ENCODE data around the gene PLS3.

The PLS3 gene

DNA sequence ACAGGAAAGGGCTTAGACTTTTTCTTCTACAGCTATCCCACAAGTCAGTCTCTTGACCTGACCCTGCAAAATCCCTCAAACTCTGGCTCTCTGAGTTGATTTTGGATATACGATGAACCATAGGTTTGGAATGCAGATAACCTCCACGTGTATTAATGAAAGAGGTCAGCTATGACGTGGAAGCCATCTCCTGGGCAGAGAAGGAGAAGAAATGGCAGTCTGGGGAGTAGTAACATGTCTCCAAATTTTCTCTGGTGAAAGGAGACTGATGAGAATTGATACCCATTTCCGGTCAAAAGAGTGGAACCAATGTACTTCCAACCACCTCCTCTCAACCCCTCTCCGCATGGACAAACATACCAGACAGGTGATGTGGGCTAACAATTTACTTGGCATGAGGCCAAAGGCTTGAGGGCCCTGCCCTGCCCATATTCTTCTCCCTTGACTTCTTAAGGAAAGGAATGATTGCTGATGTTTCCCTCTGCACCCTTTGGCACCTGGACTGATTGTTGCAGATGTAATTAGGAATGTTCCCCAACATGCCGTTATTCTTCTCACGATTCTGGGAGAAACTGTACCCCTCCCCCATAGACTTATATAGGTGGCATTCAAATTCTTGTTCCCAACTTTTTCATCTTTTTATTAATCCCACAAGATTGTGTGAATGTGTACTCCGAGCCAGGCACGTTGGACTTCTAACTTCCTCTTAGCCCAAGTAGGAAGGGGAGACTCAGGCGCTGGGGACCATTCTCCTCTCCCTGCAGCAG lies 580 bp upstream of the PLS3 start:
- no peak for ATAC-seq
- no peak for DNase-seq
- peak overlapping the region in 1 of 2 donors; percentile 83 for H3K4me3 Mint-ChIP-seq
- peaks cover 24% of the 10 kb centered on the region for H3K27me3 Mint-ChIP-seq
- peaks cover 10% of the 10 kb centered on the region for H3K4me1 Mint-ChIP-seq
- H3K27ac Mint-ChIP-seq = no peak overlapping the region
- no peaks in the 10 kb centered on the region for H3K9me3 Mint-ChIP-seq

DNA sequence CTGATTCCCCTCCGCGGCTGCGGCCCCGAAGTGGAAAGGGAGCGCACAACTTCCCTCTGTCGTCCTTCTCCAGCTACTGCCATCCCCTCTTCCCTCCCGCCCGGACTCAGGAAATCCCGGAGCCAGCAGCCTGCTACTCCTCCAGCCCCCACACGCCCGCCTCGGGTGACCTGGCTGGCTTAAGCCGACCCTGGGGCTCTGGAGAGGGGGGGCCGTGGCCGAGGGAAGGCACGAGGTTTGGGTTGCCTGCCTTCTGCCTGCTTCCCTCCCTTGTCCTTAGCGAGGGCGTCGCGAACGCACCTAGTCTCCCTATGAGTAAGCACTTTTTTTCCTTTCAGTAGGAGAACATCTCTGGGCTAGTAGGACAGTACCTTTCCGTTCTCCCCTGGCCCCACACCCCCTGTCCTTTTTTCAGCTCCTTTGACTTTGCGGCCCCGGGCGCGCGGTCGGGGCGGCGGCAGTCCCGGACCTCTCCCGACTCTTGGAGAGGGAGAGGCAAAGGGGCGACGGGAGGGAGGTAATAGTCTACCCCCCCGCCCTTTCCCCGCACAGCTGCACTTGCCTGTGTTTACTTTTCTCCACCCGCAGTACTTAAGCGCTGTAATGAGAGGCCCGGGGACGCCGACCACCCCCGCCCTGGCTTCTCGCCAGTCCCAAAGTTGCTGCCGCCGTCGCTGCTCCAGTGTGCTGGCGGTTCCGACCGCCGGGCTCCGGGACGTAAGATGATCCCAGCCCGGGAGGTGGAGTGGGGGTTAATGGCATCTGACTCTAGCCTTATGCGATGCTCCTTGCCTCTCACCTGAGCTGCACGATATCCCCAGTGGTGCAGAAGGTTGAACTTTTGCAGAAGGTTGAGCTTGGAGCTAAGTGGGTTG lies 868 bp downstream of the PLS3 start:
- Mint-ChIP-seq H3K27ac (no peak overlapping the region), H3K4me3 (peak overlapping the region; percentile 61 to 83), H3K9me3 (no peaks in the 10 kb centered on the region), H3K4me1 (peaks cover 10% of the 10 kb centered on the region), H3K27me3 (peaks cover 24% of the 10 kb centered on the region)
- peak in 1 of 2 donors; percentile 0 for DNase-seq
- ATAC-seq = peak; percentile 60

DNA sequence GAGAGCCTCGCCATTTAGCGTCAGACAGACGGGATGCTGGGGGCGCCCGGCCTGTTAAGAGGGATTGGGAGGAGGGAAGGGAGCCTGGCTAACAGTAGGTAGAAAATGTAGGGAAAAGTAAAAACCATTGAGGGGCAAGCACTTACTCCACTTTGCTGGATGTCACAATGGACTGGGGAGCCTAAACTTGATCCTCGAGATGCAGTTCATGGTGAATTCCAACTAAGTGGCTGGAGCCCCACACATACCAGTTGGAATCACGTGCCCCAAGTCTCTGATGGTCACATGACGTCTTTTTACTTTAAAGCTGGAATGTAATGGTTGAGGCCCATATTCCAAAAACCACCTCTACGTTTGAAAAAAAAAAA lies 1.5 kb downstream of the PLS3 start:
- Mint-ChIP-seq H3K4me1 (peaks cover 10% of the 10 kb centered on the region), H3K27ac (no peak overlapping the region), H3K9me3 (no peaks in the 10 kb centered on the region), H3K4me3 (peak overlapping the region in 1 of 2 donors; percentile 83), H3K27me3 (peaks cover 24% of the 10 kb centered on the region)
- ATAC-seq = no peak
- no peak for DNase-seq

DNA sequence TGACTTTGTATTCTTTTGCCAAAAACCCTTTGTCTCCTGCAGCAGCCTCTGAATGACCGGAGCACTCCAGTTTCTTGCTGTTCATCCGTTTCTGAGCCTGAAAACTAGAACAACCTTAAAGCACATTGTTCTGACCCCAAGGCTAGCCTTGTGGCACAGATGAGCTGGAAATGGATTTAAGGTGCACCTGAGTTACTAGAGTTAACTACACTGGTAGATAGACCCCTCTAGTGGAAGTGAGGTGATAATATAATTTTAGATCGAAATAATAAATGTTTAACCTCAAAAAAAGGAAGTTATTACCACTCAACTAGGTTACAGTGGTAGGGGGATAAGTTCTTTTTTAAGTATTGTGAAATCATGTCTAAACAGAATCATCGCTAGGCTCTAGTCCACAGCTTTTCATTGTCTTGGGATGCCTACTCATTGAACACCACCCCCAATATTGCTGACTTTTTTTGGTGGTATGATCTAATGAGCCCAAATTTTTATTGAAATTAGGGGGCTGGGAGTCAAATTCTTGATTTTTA lies 2.7 kb downstream of the PLS3 start:
- Mint-ChIP-seq H3K27me3 (peaks cover 15% of the 10 kb centered on the region), H3K4me1 (peaks cover 10% of the 10 kb centered on the region), H3K9me3 (no peaks in the 10 kb centered on the region), H3K27ac (no peak overlapping the region), H3K4me3 (no peak overlapping the region)
- DNase-seq = no peak
- ATAC-seq = no peak

DNA sequence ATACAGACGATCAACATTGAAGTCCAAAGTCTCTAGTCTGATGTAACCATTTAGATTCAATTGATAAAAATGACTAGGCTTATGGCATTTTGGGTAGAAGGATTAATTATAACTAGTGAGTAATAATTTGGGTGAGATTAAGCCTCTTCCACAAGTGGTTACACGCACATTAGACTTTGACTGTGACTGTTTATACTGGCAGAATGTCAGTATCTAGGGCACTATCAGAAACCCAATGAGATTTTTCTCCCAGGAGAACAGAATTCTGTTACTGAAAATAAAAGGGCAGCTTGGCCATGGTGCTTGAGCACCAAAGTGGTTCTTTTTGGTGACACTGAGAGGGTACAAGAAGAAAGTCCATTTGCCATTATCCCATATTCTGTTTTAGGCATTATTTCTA lies 3.3 kb downstream of the PLS3 start:
- ATAC-seq (no peak), DNase-seq (no peak)
- peaks cover 15% of the 10 kb centered on the region for H3K27me3 Mint-ChIP-seq
- no peak overlapping the region for H3K27ac Mint-ChIP-seq
- peaks cover 10% of the 10 kb centered on the region for H3K4me1 Mint-ChIP-seq
- no peaks in the 10 kb centered on the region for H3K9me3 Mint-ChIP-seq
- H3K4me3 Mint-ChIP-seq = no peak overlapping the region

DNA sequence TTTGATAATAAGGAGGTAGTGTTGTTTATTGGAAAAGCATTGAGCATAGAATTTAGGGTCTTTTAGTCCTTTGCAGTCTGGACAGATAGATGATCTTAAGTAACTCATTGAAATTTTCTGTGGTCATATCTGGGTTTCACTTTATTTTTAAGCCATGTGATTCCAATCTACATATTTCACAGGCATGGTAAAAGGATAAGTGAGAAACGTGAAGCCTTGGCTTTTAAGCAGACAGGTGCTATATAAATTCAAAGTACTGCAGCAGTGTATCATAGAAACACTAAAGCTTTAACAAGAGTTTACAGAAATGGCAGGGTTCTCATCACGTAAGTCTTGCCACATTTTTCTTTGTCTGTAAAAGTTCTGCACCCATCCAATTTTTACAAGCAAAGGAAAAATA lies 4.9 kb downstream of the PLS3 start:
- Mint-ChIP-seq H3K4me1 (peaks cover 10% of the 10 kb centered on the region), H3K27me3 (peaks cover 15% of the 10 kb centered on the region), H3K4me3 (no peak overlapping the region), H3K9me3 (no peaks in the 10 kb centered on the region), H3K27ac (no peak overlapping the region)
- ATAC-seq (no peak), DNase-seq (no peak)

DNA sequence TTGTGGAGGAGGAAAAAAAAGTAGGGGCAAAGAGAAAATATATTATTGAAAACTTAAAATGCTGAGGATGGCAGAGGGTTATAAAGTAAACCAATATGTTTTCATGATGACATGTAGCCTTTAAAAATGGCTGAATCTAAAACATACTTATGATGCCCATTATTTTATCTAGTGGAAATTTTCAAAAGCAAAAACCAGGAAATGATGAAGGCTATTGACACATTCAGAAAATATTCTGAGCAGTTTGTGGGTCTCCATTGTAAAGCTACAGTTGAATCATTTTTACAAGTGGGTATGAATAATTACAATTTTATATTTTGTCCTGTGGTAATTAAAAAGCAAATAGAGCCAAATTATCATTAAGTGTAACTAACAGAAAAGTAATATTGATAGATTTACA lies 10.7 kb downstream of the PLS3 start:
- no peak overlapping the region for H3K27ac Mint-ChIP-seq
- H3K27me3 Mint-ChIP-seq = no peaks in the 10 kb centered on the region
- DNase-seq (no peak), ATAC-seq (no peak)
- H3K4me3 Mint-ChIP-seq = no peak overlapping the region
- no peaks in the 10 kb centered on the region for H3K9me3 Mint-ChIP-seq
- H3K4me1 Mint-ChIP-seq = no peaks in the 10 kb centered on the region

DNA sequence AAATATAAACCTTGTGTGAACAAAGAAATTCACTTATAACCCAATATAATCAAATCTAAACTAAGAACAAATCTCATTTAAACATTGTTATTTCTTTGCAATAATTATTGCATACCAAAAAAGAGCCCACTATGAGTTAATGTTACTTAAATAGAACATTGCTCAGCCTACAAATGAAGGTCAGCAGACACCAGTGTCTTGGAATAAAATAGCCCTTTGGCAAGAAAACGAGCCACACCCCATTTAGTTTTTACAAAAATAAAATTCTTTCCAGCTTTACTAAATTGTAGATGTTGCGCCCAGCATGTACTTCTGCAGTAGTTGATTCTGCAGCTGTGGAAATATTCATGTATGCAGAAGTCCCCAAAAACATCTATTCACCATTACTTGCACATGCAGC lies 12.2 kb downstream of the PLS3 start:
- DNase-seq (no peak), ATAC-seq (no peak)
- Mint-ChIP-seq H3K27me3 (no peaks in the 10 kb centered on the region), H3K4me3 (no peak overlapping the region), H3K4me1 (no peaks in the 10 kb centered on the region), H3K27ac (no peak overlapping the region), H3K9me3 (no peaks in the 10 kb centered on the region)

DNA sequence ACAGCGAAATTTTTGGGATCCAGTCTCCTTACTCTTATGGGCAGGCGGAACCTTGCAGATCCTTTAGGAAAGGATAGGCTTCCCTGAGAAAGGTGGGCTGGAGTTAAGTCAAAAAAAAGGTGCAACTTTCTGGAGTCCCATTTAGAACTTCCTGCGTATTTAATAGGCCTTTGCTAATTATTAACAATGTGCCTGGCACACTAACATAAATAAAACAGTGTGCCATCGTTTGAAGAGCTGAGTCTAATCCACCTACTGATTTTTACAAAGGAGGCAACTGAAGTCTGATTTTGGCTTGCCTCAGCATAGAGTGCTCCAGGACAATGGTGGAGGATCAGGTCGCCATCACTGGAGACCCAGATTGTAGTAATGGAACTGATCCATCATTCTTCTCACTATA lies 15.7 kb downstream of the PLS3 start:
- no peak for ATAC-seq
- H3K27me3 Mint-ChIP-seq = no peaks in the 10 kb centered on the region
- DNase-seq = no peak
- H3K4me3 Mint-ChIP-seq = no peak overlapping the region
- H3K4me1 Mint-ChIP-seq = peaks cover 8% of the 10 kb centered on the region
- H3K27ac Mint-ChIP-seq = no peak overlapping the region
- no peaks in the 10 kb centered on the region for H3K9me3 Mint-ChIP-seq

DNA sequence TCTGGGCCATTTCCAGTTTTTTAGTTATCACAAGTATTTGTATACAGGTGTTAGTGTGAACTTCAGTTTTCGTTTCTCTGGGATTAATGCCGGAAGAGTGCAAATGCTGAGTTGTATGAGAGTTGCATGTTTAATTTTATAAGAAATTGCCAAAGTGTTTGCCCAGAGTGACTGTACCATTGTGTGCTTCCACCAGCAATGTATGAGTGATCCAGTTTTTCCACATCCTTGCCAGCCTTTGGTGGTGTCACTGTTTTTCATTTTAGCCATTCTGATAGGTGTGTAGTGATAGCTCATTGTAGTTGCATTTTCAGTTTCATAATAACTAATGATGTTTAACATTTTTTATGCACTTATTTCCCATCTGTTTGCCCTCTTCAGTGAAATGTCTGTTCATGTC lies 18.4 kb downstream of the PLS3 start:
- ATAC-seq (peak; percentile 64), DNase-seq (no peak)
- no peak overlapping the region for H3K27ac Mint-ChIP-seq
- no peak overlapping the region for H3K4me3 Mint-ChIP-seq
- peaks cover 8% of the 10 kb centered on the region for H3K4me1 Mint-ChIP-seq
- H3K27me3 Mint-ChIP-seq = no peaks in the 10 kb centered on the region
- no peaks in the 10 kb centered on the region for H3K9me3 Mint-ChIP-seq

DNA sequence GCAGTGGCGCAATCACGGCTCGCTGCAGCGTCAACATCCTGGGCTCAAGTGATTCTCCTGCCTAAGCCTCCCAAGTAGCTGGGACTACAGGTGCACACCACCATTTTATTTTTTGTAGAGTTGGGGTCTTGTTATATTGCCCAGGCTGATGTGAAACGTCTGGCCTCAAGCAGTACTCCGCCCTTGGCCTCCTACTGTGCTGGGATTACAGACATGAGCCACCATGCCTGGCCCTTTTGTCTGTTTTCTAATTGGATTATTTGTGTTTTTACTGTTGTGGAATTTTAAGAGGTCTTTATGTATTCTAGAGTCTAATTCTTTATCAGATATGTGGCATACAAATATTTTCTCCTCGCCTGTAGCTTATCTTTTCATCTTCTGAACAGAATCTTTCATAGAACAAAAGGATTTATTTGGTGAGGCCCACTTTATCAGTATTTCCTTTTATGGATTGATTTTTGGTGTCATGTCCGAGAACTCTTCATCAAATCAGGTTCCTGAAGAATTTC lies 18.9 kb downstream of the PLS3 start:
- no peak overlapping the region for H3K4me3 Mint-ChIP-seq
- no peak overlapping the region for H3K27ac Mint-ChIP-seq
- DNase-seq (no peak), ATAC-seq (no peak)
- H3K4me1 Mint-ChIP-seq = peaks cover 8% of the 10 kb centered on the region
- H3K27me3 Mint-ChIP-seq = no peaks in the 10 kb centered on the region
- H3K9me3 Mint-ChIP-seq = no peaks in the 10 kb centered on the region

DNA sequence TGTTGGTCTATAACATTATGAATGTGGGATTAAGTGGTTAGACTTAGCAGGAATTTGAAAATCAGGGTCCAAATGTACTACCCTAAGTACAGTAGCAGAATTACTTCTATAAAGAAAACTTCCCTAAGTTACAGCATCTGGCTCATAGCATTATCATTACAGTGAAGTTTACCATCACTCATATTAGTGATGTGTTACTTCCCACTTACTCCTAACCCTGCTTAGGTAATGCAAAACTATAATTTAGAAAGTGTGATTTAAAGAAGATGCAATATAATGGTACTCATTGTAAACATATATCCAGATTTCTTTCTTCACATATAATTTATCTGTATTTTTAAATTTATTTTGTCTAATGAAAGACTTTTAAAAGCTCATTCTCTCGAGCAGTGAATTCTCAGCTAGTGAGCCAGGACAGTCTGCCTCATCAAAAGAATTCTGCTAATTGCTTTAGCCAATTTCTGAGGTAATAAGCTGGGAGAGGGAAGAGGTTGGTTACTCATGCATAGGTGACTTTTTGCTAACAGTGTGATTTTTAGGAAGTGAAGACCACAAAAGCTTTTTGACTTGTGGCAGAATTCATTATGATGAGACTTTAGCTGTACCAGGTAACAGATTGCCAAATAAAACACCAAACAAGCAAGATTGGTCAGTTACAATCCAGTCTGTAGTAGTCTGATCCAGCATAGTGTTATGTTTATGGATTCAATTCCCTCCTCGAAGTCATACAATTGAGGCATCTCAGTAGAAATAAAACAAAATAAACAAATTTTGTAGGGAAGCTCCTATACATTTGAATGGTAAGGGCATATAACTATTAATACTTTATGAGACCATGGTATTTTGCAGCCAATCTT lies 21.0 kb downstream of the PLS3 start:
- peaks cover 8% of the 10 kb centered on the region for H3K4me1 Mint-ChIP-seq
- DNase-seq (no peak), ATAC-seq (no peak)
- H3K9me3 Mint-ChIP-seq = no peaks in the 10 kb centered on the region
- no peaks in the 10 kb centered on the region for H3K27me3 Mint-ChIP-seq
- H3K27ac Mint-ChIP-seq = no peak overlapping the region
- no peak overlapping the region for H3K4me3 Mint-ChIP-seq

DNA sequence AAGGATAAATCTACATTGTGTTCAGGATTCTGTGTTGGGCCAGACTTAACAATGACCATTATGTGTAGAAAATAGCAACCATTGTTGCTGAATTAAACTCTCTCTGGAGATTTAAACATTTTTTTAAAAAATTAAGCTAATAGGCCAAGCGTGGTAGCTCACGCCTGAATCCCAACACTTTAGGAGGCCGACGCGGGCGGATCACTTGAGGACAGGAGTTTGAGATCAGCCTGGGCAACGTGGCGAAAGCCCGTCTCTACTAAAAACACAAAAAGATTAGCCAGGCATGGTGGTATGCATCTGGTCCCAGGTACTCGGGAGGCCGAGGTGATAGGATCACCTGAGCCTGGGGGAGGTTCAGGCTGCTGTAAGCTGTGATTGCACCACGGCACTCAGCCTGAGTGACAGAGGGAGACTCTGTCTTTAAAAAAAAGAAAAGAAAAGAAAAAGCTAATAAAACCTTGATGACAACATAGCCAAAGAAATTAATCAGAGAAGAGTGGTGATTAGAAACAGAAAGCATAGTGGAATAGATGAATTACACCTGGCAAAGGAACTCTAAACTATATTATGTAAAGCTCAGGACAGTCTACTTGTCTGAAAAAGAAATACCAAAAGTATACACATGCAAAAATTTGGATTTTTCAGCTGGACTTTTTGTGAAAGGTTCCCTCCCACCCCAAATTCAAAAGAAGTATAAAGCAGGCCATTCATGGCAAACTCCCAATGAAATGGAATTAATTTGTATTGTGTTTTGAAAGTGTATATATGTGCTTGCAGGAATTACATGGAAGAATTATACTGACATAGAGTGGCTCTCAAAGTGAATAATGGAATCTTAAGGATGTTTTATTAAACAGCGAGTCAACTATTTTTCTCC lies 21.9 kb downstream of the PLS3 start:
- Mint-ChIP-seq H3K27ac (no peak overlapping the region), H3K9me3 (no peaks in the 10 kb centered on the region), H3K27me3 (no peaks in the 10 kb centered on the region), H3K4me3 (no peak overlapping the region), H3K4me1 (peaks cover 8% of the 10 kb centered on the region)
- no peak for DNase-seq
- no peak for ATAC-seq

DNA sequence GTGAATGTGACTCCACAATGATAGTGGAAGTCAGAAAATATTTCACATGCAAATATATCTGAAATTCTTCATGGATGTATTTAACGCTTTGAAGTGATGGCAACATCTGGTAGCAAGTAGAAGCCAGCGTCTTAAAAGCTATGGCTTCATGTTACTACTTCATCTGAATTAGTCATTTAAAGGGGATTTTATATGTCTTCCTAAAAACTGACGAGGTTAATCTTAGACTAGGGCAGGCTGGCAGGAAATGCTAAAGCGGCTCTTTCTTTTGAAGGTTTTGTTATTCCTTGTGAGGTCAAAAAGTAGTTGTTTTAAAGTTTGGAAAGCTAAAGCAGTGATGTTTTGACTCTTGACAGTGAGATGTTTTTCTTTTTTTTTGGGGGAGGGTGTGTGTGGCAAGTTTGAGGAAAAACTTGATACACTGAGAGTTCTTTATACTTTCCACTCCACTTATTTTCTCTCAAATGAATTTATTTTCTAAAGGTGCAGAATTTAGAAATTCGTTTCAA lies 22.6 kb downstream of the PLS3 start:
- no peaks in the 10 kb centered on the region for H3K27me3 Mint-ChIP-seq

More for the DNA sequence above, 22.6 kb downstream of the PLS3 start:
- no peaks in the 10 kb centered on the region for H3K9me3 Mint-ChIP-seq
- no peak overlapping the region for H3K27ac Mint-ChIP-seq
- peaks cover 8% of the 10 kb centered on the region for H3K4me1 Mint-ChIP-seq
- H3K4me3 Mint-ChIP-seq = no peak overlapping the region
- no peak for DNase-seq
- ATAC-seq = no peak
